OCI-LY1 (cell line): ENCODE results near the gene TRIM43B.
"Not testable (repeated sequence)": the region's sequence is repeated elsewhere in the genome, so short reads cannot be mapped to it uniquely, and the experiment has no call there.

Experiments
- CTCF ChIP-seq: fragments of 200-600 bp; sonication (generic), shearing (Covaris generic); IDR thresholded peaks from 2 replicates; pipeline ENCODE4 v1.5.1; 2017; ENCODE audit warnings: mild to moderate bottlenecking, antibody characterized with exemption, low read length, moderate library complexity, mixed read lengths
- EZH2 ChIP-seq: fragments of 200-600 bp; sonication (generic), shearing (Covaris generic); IDR thresholded peaks from 2 replicates; pipeline ENCODE4 v1.8.0; 2017; ENCODE audit warnings: borderline replicate concordance, mixed run types, mild to moderate bottlenecking, antibody characterized with exemption, low read length, moderate library complexity, mixed read lengths

- not testable (repeated sequence) for TF ChIP-seq CTCF, EZH2
Observed at GRCh38 chr2:95435162-95435871, 49.2 kb downstream of the TRIM43B start.
